Gastrocnemius medialis (tissue), 4 donors: ENCODE data around the gene RPA3. TPM values are rescaled to one million over a fixed set of nuclear protein-coding genes. Genes with fewer than 3 reads are reported as not detected.
A peak's percentile ranks its signal among the peaks of the same experiment; 100 is the strongest.

Experiments used
- ATAC-seq, 2 donors: fragments of 150-250 bp; one replicate each; pipeline ENCODE4 v1.9.1; 2016
- DNase-seq, 2 donors: peaks; one replicate each; pipeline ENCODE4 v3.0.0-alpha.2; 2019
- H3K27ac ChIP-seq, 4 donors: fragments of 200-600 bp; sonication (generic); 1 replicate in 1 of 4; 2 replicates in 3 of 4; pipeline ENCODE4 v1.5.1; 2016 to 2018; ENCODE audit warnings: mild to moderate bottlenecking in 2 of 4, moderate library complexity in 1 of 4
- H3K27me3 ChIP-seq, 3 donors: fragments of 200-600 bp; sonication (generic) in 2 of 3; 1 replicate in 1 of 3; 2 replicates in 2 of 3; pipeline versions ENCODE4 v1.5.1 to v1.6.0; 2016 to 2019; ENCODE audit warnings: mild to moderate bottlenecking in 1 of 3, moderate library complexity in 1 of 3
- H3K36me3 ChIP-seq, 2 donors: fragments of 200-600 bp; sonication (generic) in 1 of 2; one replicate each; pipeline ENCODE4 v1.5.1; 2017 to 2018
- H3K4me1 ChIP-seq, 2 donors: fragments of 200-600 bp; sonication (generic) in 1 of 2; one replicate each; pipeline ENCODE4 v1.5.1; 2016 to 2017; ENCODE audit warnings: mild to moderate bottlenecking in 2 of 2
- H3K4me3 ChIP-seq, 4 donors: fragments of 200-600 bp; sonication (generic) in 3 of 4; 1 replicate in 1 of 4; 2 replicates in 3 of 4; pipeline ENCODE4 v1.5.1; 2016 to 2019; ENCODE audit warnings: mild to moderate bottlenecking in 2 of 4
- H3K9me3 ChIP-seq, 3 donors: fragments of 200-600 bp; sonication (generic) in 2 of 3; 1 replicate in 1 of 3; 2 replicates in 2 of 3; pipeline ENCODE4 v1.5.1; 2016 to 2019
- POLR2A ChIP-seq, 2 donors: fragments of 450-650 bp; IDR thresholded peaks; one replicate each; pipeline ENCODE4 v1.6.1; 2017; ENCODE audit warnings: antibody characterized with exemption in 2 of 2, mild to moderate bottlenecking in 2 of 2, moderate library complexity in 2 of 2
- in situ Hi-C, 4 donors: fragments of 200-750 bp; cut with MboI; loops; one replicate each; pipeline versions ENCODE4 v1.15.0 to v1.8.0; 2017; ENCODE audit warnings: low sequenced_read_pairs in 4 of 4
- intact Hi-C: fragments of 100-400 bp; cut with DNase I; formaldehyde crosslinking; loops from one replicate; pipeline ENCODE4 v1.15.1; 2023; ENCODE audit warnings: low total_unique reads
- total RNA-seq, 4 donors: library from RNA; depleted of rRNA; stranded (reverse); fragments of >200 nt; gene quantifications; one replicate each; pipeline versions ENCODE4 v1.1.0 to v1.2.3, GENCODE V29; 2016
- TF ChIP-seq, protein P1 (sequence below), 5 experiments: fragments of 450-650 bp in 3 of 5; fragments of 200-600 bp in 2 of 5; sonication (generic) in 2 of 5; IDR thresholded peaks in 4 of 5; conservative IDR thresholded peaks in 1 of 5; 1 replicate in 4 of 5; 2 replicates in 1 of 5; pipeline ENCODE4 v1.5.1; 2016 to 2019; ENCODE audit warnings: antibody characterized with exemption in 5 of 5, mild to moderate bottlenecking in 3 of 5, moderate library complexity in 3 of 5

Gene RPA3
- total RNA-seq, 4 donors from 2014 or later: 4.7 to 14.3 (median 12.5) TPM

DNA sequence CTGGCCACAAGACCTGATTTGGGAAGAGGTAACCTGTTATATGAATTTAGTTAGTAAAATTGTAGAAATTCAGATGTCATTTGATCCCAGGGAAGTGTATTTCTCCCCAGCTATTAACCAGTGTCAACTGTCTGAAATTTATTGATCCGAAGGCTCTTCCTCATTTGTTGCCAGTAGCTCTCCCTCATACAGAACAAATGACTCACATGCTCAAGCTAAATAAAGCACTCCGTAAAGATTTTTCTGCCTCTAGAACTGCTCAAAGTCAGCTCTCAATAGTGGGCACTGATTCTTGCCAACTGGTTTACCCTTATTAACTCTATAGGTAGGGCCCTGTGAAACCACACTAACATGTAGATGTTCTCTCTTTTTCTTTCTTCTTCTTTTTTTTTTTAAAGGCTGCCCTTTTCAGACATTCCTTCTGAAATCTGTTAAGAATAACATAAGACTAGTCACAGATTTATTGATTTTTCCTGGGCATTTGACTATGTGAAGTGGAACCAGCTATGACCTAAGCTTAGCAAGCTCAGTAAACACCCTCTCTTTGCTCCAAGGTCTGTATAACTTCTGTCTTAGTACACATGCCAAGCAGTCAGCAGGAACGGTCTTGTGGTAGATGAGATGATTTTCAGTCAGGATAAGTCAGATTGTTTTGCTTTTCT is 21.8 kb downstream of the RPA3 start:
- Histone ChIP-seq H3K4me1 (peaks cover 23 to 48% of the 10 kb centered on the region in 2 donors), H3K36me3 (no peaks in the 10 kb centered on the region), H3K4me3 (no peak overlapping the region), H3K9me3 (no peaks in the 10 kb centered on the region), H3K27me3 (no peaks in the 10 kb centered on the region), H3K27ac (peak overlapping the region in 3 of 4 donors; percentile 37 to 70 (median 54))
- in situ Hi-C loops (loop anchor here in 1 of 4 donors (25.0 kb wide), 1 partner anchor 266 kb away; the partner anchor contains the start of gene GLCCI1), intact Hi-C loops (no loop called here)
- ATAC-seq: peak; percentile 67 to 72
- DNase-seq: no peak
- no peak for TF ChIP-seq POLR2A (IDR thresholded peaks at IDR 0.05)
- TF ChIP-seq, protein P1, sequence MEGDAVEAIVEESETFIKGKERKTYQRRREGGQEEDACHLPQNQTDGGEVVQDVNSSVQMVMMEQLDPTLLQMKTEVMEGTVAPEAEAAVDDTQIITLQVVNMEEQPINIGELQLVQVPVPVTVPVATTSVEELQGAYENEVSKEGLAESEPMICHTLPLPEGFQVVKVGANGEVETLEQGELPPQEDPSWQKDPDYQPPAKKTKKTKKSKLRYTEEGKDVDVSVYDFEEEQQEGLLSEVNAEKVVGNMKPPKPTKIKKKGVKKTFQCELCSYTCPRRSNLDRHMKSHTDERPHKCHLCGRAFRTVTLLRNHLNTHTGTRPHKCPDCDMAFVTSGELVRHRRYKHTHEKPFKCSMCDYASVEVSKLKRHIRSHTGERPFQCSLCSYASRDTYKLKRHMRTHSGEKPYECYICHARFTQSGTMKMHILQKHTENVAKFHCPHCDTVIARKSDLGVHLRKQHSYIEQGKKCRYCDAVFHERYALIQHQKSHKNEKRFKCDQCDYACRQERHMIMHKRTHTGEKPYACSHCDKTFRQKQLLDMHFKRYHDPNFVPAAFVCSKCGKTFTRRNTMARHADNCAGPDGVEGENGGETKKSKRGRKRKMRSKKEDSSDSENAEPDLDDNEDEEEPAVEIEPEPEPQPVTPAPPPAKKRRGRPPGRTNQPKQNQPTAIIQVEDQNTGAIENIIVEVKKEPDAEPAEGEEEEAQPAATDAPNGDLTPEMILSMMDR (IDR thresholded peaks at IDR 0.05 in 4 of 5, conservative IDR thresholded peaks at IDR 0.05 in 1 of 5): no peak

DNA sequence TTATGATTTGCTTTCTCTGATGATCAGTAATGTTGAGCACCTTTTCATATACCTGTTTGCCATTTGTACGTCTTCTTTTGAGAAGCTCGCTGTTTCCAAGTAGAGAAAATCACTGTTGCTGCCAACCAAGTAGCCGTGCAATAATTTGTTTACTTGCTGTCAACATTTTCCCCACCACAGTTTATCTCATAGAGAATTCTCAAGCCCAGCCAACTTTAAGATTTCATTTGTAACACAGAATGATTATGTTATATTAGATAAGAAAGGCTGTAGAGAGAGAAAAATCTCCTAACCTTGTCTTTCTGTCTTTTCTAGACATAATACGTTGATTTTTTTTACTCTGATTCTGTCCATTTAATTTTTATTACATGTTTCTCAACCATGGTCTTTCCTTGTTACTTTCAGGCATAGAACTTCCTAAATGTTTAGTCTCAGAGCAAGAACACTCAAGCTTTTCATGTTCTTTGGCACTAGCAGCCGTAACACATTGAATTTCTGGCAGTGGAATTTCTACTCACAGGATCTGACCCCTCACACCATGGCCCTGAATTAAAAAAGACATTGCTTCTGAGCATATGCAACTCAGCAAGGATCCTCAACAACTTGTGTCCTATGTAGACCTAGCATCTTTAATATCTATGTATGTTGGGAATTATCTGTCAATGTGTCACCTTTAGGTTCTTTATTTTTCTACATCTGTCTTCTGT is 23.1 kb downstream of the RPA3 start:
- TF ChIP-seq POLR2A (IDR thresholded peaks at IDR 0.05): no peak
- TF ChIP-seq, protein P1 (IDR thresholded peaks at IDR 0.05 in 4 of 5, conservative IDR thresholded peaks at IDR 0.05 in 1 of 5): no peak
- no peaks in the 10 kb centered on the region for H3K9me3 ChIP-seq
- intact Hi-C loops (no loop called here), in situ Hi-C loops (loop anchor here in 1 of 4 donors (25.0 kb wide), 1 partner anchor 267 kb away; the partner anchor contains the start of gene GLCCI1)
- no peak for DNase-seq
- ATAC-seq: peak in 1 of 2 donors; percentile 26
- peak overlapping the region; percentile 12 to 70 (median 48) for H3K27ac ChIP-seq
- no peaks in the 10 kb centered on the region for H3K27me3 ChIP-seq
- no peak overlapping the region for H3K4me3 ChIP-seq
- no peaks in the 10 kb centered on the region for H3K36me3 ChIP-seq
- H3K4me1 ChIP-seq: peaks cover 23 to 51% of the 10 kb centered on the region in 2 donors

DNA sequence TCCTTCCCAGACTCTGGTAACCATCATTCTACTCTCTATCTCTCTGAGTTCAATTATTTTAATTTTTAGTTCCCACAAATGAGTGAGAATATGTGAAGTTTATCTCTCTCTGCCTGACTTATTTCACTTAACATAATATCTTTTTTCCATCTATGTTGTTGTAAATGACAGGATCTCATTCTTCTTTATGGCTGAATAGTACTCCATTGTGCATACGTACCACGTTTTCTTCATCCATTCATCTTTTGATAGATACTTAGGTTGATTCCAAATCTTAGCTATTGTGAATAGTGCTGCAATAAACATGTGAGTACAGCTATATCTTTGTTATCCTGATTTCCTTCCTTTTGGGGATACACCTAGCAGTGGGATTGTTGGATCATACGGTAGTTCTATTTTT is 23.9 kb downstream of the RPA3 start:
- intact Hi-C loops (no loop called here), in situ Hi-C loops (loop anchor here in 1 of 4 donors (25.0 kb wide), 1 partner anchor 268 kb away; the partner anchor contains the start of gene GLCCI1)
- Histone ChIP-seq H3K9me3 (no peaks in the 10 kb centered on the region), H3K36me3 (no peaks in the 10 kb centered on the region), H3K27ac (peak overlapping the region in 3 of 4 donors; percentile 12 to 70 (median 54)), H3K4me3 (no peak overlapping the region), H3K27me3 (no peaks in the 10 kb centered on the region), H3K4me1 (peaks cover 23 to 46% of the 10 kb centered on the region in 2 donors)
- ATAC-seq (no peak), DNase-seq (no peak)
- TF ChIP-seq, protein P1 (IDR thresholded peaks at IDR 0.05 in 4 of 5, conservative IDR thresholded peaks at IDR 0.05 in 1 of 5): no peak
- TF ChIP-seq POLR2A (IDR thresholded peaks at IDR 0.05): no peak

DNA sequence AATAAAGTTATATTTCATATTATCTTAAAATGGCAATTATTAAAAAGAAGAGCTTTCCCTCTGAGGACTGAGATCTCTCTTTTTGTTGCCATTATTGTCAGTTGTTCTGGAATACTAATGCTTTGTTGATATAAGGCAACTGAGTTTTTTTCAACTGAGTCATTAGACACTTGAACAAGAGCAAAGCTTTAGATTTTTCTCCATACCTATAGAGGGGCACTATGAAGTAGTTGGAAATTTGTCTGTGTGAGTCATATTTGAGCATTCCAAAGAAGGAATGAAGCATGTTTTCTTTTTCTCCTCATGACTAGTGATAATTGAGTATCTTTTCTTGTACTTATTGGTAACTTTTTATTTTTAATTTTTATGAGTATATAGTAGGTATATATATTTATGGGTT is 24.5 kb downstream of the RPA3 start:
- no peak overlapping the region for H3K4me3 ChIP-seq
- peak overlapping the region in 1 of 4 donors; percentile 70 for H3K27ac ChIP-seq
- no peak for TF ChIP-seq POLR2A (IDR thresholded peaks at IDR 0.05)
- TF ChIP-seq, protein P1 (IDR thresholded peaks at IDR 0.05 in 4 of 5, conservative IDR thresholded peaks at IDR 0.05 in 1 of 5): no peak
- H3K4me1 ChIP-seq: peaks cover 20 to 49% of the 10 kb centered on the region in 2 donors
- in situ Hi-C loops: loop anchor here in 1 of 4 donors (25.0 kb wide), 1 partner anchor 268 kb away; the partner anchor contains the start of gene GLCCI1
- no peaks in the 10 kb centered on the region for H3K27me3 ChIP-seq
- H3K9me3 ChIP-seq: no peaks in the 10 kb centered on the region
- no peaks in the 10 kb centered on the region for H3K36me3 ChIP-seq
- DNase-seq (no peak), ATAC-seq (no peak)
- intact Hi-C loops: no loop called here
